ENCODE data around the gene ALAD.

DNA sequence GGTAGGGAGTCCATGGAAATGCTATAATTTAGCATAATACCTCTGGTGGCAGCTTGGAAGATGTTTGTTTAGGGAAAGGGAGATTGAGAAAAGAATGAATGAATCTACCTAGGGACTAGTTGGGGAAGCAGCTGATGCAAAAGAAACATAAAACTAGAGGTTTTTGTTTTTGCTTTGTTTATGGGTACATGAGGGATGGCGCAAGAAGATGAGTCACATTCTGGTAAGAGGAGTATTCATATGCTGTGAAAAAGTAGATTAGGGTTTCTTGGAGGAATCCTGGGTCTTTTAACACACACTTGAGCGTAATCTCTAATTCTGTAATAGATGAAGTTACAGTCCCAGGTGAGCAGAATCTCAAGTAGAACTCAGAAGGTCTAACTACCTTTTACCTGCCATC lies 26.5 kb upstream of the ALAD start:
- TF ChIP-seq EZH2phosphoT487 (IDR thresholded peaks at IDR 0.05; ENCODE audit: borderline replicate concordance, low read length): no peak
- TF ChIP-seq, protein P1, sequence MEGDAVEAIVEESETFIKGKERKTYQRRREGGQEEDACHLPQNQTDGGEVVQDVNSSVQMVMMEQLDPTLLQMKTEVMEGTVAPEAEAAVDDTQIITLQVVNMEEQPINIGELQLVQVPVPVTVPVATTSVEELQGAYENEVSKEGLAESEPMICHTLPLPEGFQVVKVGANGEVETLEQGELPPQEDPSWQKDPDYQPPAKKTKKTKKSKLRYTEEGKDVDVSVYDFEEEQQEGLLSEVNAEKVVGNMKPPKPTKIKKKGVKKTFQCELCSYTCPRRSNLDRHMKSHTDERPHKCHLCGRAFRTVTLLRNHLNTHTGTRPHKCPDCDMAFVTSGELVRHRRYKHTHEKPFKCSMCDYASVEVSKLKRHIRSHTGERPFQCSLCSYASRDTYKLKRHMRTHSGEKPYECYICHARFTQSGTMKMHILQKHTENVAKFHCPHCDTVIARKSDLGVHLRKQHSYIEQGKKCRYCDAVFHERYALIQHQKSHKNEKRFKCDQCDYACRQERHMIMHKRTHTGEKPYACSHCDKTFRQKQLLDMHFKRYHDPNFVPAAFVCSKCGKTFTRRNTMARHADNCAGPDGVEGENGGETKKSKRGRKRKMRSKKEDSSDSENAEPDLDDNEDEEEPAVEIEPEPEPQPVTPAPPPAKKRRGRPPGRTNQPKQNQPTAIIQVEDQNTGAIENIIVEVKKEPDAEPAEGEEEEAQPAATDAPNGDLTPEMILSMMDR (IDR thresholded peaks at IDR 0.05; ENCODE audit: low read depth, low read length, poor library complexity, severe bottlenecking): no peak

Measured in DOHH2 (cell line).